ENCODE data around the gene CAMTA1.

The CAMTA1 gene

GRCh38 chr1:7555391-7556185 is 770.3 kb downstream of the CAMTA1 start:
- Histone ChIP-seq H3K27ac (ENCODE audit: low read length) (no peak overlapping the region), H3K9me2 (replicated peaks; ENCODE audit: insufficient read depth, low read length) (no peaks in the 10 kb centered on the region), H3K27me3 (replicated peaks; ENCODE audit: insufficient read depth, low read length) (peaks cover 93% of the 10 kb centered on the region), H3K36me3 (replicated peaks; ENCODE audit: insufficient read depth, low read length) (no peaks in the 10 kb centered on the region), H3K4me3 (ENCODE audit: low read length) (no peak overlapping the region), H3K79me2 (ENCODE audit: low read length) (no peaks in the 10 kb centered on the region), H4K20me1 (ENCODE audit: insufficient read depth, low read length) (no peaks in the 10 kb centered on the region), H3K9ac (ENCODE audit: low read length) (no peak overlapping the region), H3K4me1 (ENCODE audit: low read length) (no peaks in the 10 kb centered on the region), H2AFZ (ENCODE audit: low read length) (no peak overlapping the region), H3K4me2 (ENCODE audit: low read depth, low read length) (no peak overlapping the region), H3K9me3 (replicated peaks; ENCODE audit: insufficient read depth, low read length) (no peaks in the 10 kb centered on the region), H3F3A (ENCODE audit: insufficient read depth, low read length) (no peaks in the 10 kb centered on the region)
- no peak for DNase-seq
- no peak for TF ChIP-seq EZH2 (optimal IDR thresholded peaks at IDR 0.05; ENCODE audit: low read depth, low read length)
- no peak for TF ChIP-seq CTCF (IDR thresholded peaks at IDR 0.05; ENCODE audit: low read length)
- no peak for TF ChIP-seq EZH2phosphoT487 (IDR thresholded peaks at IDR 0.05; ENCODE audit: low read length)

GRCh38 chr1:7557301-7557891 is 772.1 kb downstream of the CAMTA1 start:
- Histone ChIP-seq H3K4me3 (ENCODE audit: low read length) (no peak overlapping the region), H2AFZ (ENCODE audit: low read length) (no peak overlapping the region), H3K9ac (ENCODE audit: low read length) (no peak overlapping the region), H3K9me3 (replicated peaks; ENCODE audit: insufficient read depth, low read length) (no peaks in the 10 kb centered on the region), H3F3A (ENCODE audit: insufficient read depth, low read length) (no peaks in the 10 kb centered on the region), H3K27ac (ENCODE audit: low read length) (no peak overlapping the region), H3K4me2 (ENCODE audit: low read depth, low read length) (no peak overlapping the region), H3K9me2 (replicated peaks; ENCODE audit: insufficient read depth, low read length) (no peaks in the 10 kb centered on the region), H4K20me1 (ENCODE audit: insufficient read depth, low read length) (no peaks in the 10 kb centered on the region), H3K27me3 (replicated peaks; ENCODE audit: insufficient read depth, low read length) (peaks cover 98% of the 10 kb centered on the region), H3K4me1 (ENCODE audit: low read length) (no peaks in the 10 kb centered on the region), H3K36me3 (replicated peaks; ENCODE audit: insufficient read depth, low read length) (no peaks in the 10 kb centered on the region), H3K79me2 (ENCODE audit: low read length) (no peaks in the 10 kb centered on the region)
- TF ChIP-seq EZH2 (optimal IDR thresholded peaks at IDR 0.05; ENCODE audit: low read depth, low read length) (no peak), EZH2phosphoT487 (IDR thresholded peaks at IDR 0.05; ENCODE audit: low read length) (no peak), CTCF (IDR thresholded peaks at IDR 0.05; ENCODE audit: low read length) (no peak)
- no peak for DNase-seq

GRCh38 chr1:7558041-7558461 is 772.8 kb downstream of the CAMTA1 start:
- H3K9ac ChIP-seq (ENCODE audit: low read length): no peak overlapping the region
- TF ChIP-seq CTCF (IDR thresholded peaks at IDR 0.05; ENCODE audit: low read length) (no peak), EZH2phosphoT487 (IDR thresholded peaks at IDR 0.05; ENCODE audit: low read length) (no peak), EZH2 (optimal IDR thresholded peaks at IDR 0.05; ENCODE audit: low read depth, low read length) (no peak)
- H3F3A ChIP-seq (ENCODE audit: insufficient read depth, low read length): no peaks in the 10 kb centered on the region
- DNase-seq: no peak
- H4K20me1 ChIP-seq (ENCODE audit: insufficient read depth, low read length): no peaks in the 10 kb centered on the region
- no peaks in the 10 kb centered on the region for H3K9me2 ChIP-seq (replicated peaks; ENCODE audit: insufficient read depth, low read length)
- no peaks in the 10 kb centered on the region for H3K79me2 ChIP-seq (ENCODE audit: low read length)
- H3K36me3 ChIP-seq (replicated peaks; ENCODE audit: insufficient read depth, low read length): no peaks in the 10 kb centered on the region
- H3K9me3 ChIP-seq (replicated peaks; ENCODE audit: insufficient read depth, low read length): no peaks in the 10 kb centered on the region
- peaks cover 98% of the 10 kb centered on the region for H3K27me3 ChIP-seq (replicated peaks; ENCODE audit: insufficient read depth, low read length)
- no peak overlapping the region for H3K27ac ChIP-seq (ENCODE audit: low read length)
- no peak overlapping the region for H2AFZ ChIP-seq (ENCODE audit: low read length)
- no peak overlapping the region for H3K4me3 ChIP-seq (ENCODE audit: low read length)
- no peaks in the 10 kb centered on the region for H3K4me1 ChIP-seq (ENCODE audit: low read length)
- no peak overlapping the region for H3K4me2 ChIP-seq (ENCODE audit: low read depth, low read length)
